Measurements from ENCODE around the gene PTPN14.
"Not testable (repeated sequence)": the region's sequence is repeated elsewhere in the genome, so short reads cannot be mapped to it uniquely, and the experiment has no call there.

The PTPN14 gene

GRCh38 chr1:214551436-214552173 lies at the start of gene PTPN14:
TSS of gene PTPN14 (minus strand) at chr1:214551602. CDS start at chr1:214464803, 86,799 bp downstream.
- peaks cover 3% of the 10 kb centered on the region; the same call in 1 of the 2 replicates for H3K36me3 ChIP-seq (replicated peaks)
- peak within 1 kb of the TSS; percentile 95 for H3K4me3 ChIP-seq
- H3K9me3 ChIP-seq, result no peaks in the 10 kb centered on the region
- peak; percentile 87 to 92 for DNase-seq (ENCODE audit: low spot score in 2 of 2)
- peaks cover 25% of the 10 kb centered on the region for H3K4me1 ChIP-seq
- no peaks in the 10 kb centered on the region for H3K27me3 ChIP-seq (ENCODE audit: low read depth)
- in situ Hi-C loops (cut with MboI; ENCODE audit: low sequenced_read_pairs), result no loop called here

GRCh38 chr1:214593158-214593557 lies 41.8 kb upstream of the PTPN14 start:
- Histone ChIP-seq H3K4me3 (no peak overlapping the region), H3K4me1 (no peaks in the 10 kb centered on the region), H3K36me3 (replicated peaks) (no peaks in the 10 kb centered on the region), H3K27me3 (ENCODE audit: low read depth) (no peaks in the 10 kb centered on the region), H3K9me3 (no peaks in the 10 kb centered on the region)
- in situ Hi-C loops (cut with MboI; ENCODE audit: low sequenced_read_pairs), result loop anchor here (25.0 kb wide), 1 partner anchor 381 kb away; no protein-coding TSS in a partner anchor
- no peak for DNase-seq (ENCODE audit: low spot score in 2 of 2)

- H3K36me3 ChIP-seq (replicated peaks); H3K4me3 ChIP-seq; H3K4me1 ChIP-seq; H3K27me3 ChIP-seq (ENCODE audit: low read depth); H3K9me3 ChIP-seq; DNase-seq (ENCODE audit: low spot score in 2 of 2): not testable (repeated sequence)
- in situ Hi-C loops (cut with MboI; ENCODE audit: low sequenced_read_pairs), result loop anchor here (25.0 kb wide), 1 partner anchor 380 kb away; no protein-coding TSS in a partner anchor
Observed at GRCh38 chr1:214591918-214592317, 40.5 kb upstream of the PTPN14 start.

- no peaks in the 10 kb centered on the region for H3K9me3 ChIP-seq
- in situ Hi-C loops (cut with MboI; ENCODE audit: low sequenced_read_pairs), result loop anchor here (25.0 kb wide), 1 partner anchor 378 kb away; no protein-coding TSS in a partner anchor
- no peaks in the 10 kb centered on the region for H3K4me1 ChIP-seq
- H3K36me3 ChIP-seq (replicated peaks), result no peaks in the 10 kb centered on the region
- no peak overlapping the region for H3K4me3 ChIP-seq
- H3K27me3 ChIP-seq (ENCODE audit: low read depth), result no peaks in the 10 kb centered on the region; the same call in 1 of the 2 replicates
- DNase-seq (ENCODE audit: low spot score in 2 of 2), result no peak
Observed at GRCh38 chr1:214590696-214591095, 39.3 kb upstream of the PTPN14 start.

- Histone ChIP-seq H3K4me1 (no peaks in the 10 kb centered on the region), H3K36me3 (replicated peaks) (no peaks in the 10 kb centered on the region), H3K9me3 (no peaks in the 10 kb centered on the region), H3K27me3 (ENCODE audit: low read depth) (no peaks in the 10 kb centered on the region; the same call in 1 of the 2 replicates), H3K4me3 (no peak overlapping the region)
- DNase-seq (ENCODE audit: low spot score in 2 of 2), result no peak
- in situ Hi-C loops (cut with MboI; ENCODE audit: low sequenced_read_pairs), result loop anchor here (10.0 to 25.0 kb wide), 2 partner anchors 254 to 377 kb away; no protein-coding TSS in a partner anchor
Observed at GRCh38 chr1:214588963-214589597, 37.7 kb upstream of the PTPN14 start.

- no peaks in the 10 kb centered on the region for H3K9me3 ChIP-seq
- in situ Hi-C loops (cut with MboI; ENCODE audit: low sequenced_read_pairs), result loop anchor here (10.0 to 25.0 kb wide), 2 partner anchors 252 to 375 kb away; no protein-coding TSS in a partner anchor
- H3K4me1 ChIP-seq, result no peaks in the 10 kb centered on the region
- no peak overlapping the region for H3K4me3 ChIP-seq
- no peak for DNase-seq (ENCODE audit: low spot score in 2 of 2)
- H3K36me3 ChIP-seq (replicated peaks), result no peaks in the 10 kb centered on the region
- no peaks in the 10 kb centered on the region; the same call in 1 of the 2 replicates for H3K27me3 ChIP-seq (ENCODE audit: low read depth)
Observed at GRCh38 chr1:214587165-214587564, 35.8 kb upstream of the PTPN14 start.

- no peaks in the 10 kb centered on the region for H3K9me3 ChIP-seq
- no peak overlapping the region for H3K4me3 ChIP-seq
- H3K36me3 ChIP-seq (replicated peaks), result no peaks in the 10 kb centered on the region
- H3K4me1 ChIP-seq, result no peaks in the 10 kb centered on the region
- no peaks in the 10 kb centered on the region; the same call in 1 of the 2 replicates for H3K27me3 ChIP-seq (ENCODE audit: low read depth)
- no peak for DNase-seq (ENCODE audit: low spot score in 2 of 2)
- in situ Hi-C loops (cut with MboI; ENCODE audit: low sequenced_read_pairs), result loop anchor here (10.0 to 25.0 kb wide), 2 partner anchors 252 to 374 kb away; no protein-coding TSS in a partner anchor
Observed at GRCh38 chr1:214586621-214587020, 35.2 kb upstream of the PTPN14 start.

- Histone ChIP-seq H3K36me3 (replicated peaks) (no peaks in the 10 kb centered on the region), H3K4me3 (no peak overlapping the region), H3K27me3 (ENCODE audit: low read depth) (no peaks in the 10 kb centered on the region; the same call in 1 of the 2 replicates), H3K9me3 (no peaks in the 10 kb centered on the region), H3K4me1 (no peaks in the 10 kb centered on the region)
- DNase-seq (ENCODE audit: low spot score in 2 of 2), result peak in 1 of 2 experiments; percentile 54
- in situ Hi-C loops (cut with MboI; ENCODE audit: low sequenced_read_pairs), result loop anchor here (10.0 to 25.0 kb wide), 2 partner anchors 250 to 373 kb away; no protein-coding TSS in a partner anchor
Observed at GRCh38 chr1:214584805-214585766, 33.7 kb upstream of the PTPN14 start.

- Histone ChIP-seq H3K4me3 (no peak overlapping the region), H3K4me1 (no peaks in the 10 kb centered on the region), H3K27me3 (ENCODE audit: low read depth) (no peaks in the 10 kb centered on the region; the same call in 1 of the 2 replicates), H3K36me3 (replicated peaks) (no peaks in the 10 kb centered on the region), H3K9me3 (no peaks in the 10 kb centered on the region)
- in situ Hi-C loops (cut with MboI; ENCODE audit: low sequenced_read_pairs), result loop anchor here (10.0 to 25.0 kb wide), 2 partner anchors 249 to 372 kb away; no protein-coding TSS in a partner anchor
- no peak for DNase-seq (ENCODE audit: low spot score in 2 of 2)
Observed at GRCh38 chr1:214583824-214584554, 32.6 kb upstream of the PTPN14 start.

- Histone ChIP-seq H3K36me3 (replicated peaks) (no peaks in the 10 kb centered on the region), H3K9me3 (no peaks in the 10 kb centered on the region), H3K4me1 (no peaks in the 10 kb centered on the region), H3K4me3 (no peak overlapping the region), H3K27me3 (ENCODE audit: low read depth) (no peaks in the 10 kb centered on the region; the same call in 1 of the 2 replicates)
- in situ Hi-C loops (cut with MboI; ENCODE audit: low sequenced_read_pairs), result loop anchor here (10.0 to 25.0 kb wide), 2 partner anchors 248 to 371 kb away; no protein-coding TSS in a partner anchor
- no peak for DNase-seq (ENCODE audit: low spot score in 2 of 2)
Observed at GRCh38 chr1:214583113-214583512, 31.7 kb upstream of the PTPN14 start.

GRCh38 chr1:214582289-214582891 lies 31.0 kb upstream of the PTPN14 start:
- Histone ChIP-seq H3K9me3 (no peaks in the 10 kb centered on the region), H3K36me3 (replicated peaks) (no peaks in the 10 kb centered on the region), H3K4me1 (no peaks in the 10 kb centered on the region), H3K27me3 (ENCODE audit: low read depth) (no peaks in the 10 kb centered on the region; the same call in 1 of the 2 replicates), H3K4me3 (no peak overlapping the region)
- in situ Hi-C loops (cut with MboI; ENCODE audit: low sequenced_read_pairs), result loop anchor here (10.0 to 25.0 kb wide), 2 partner anchors 248 to 370 kb away; no protein-coding TSS in a partner anchor
- no peak for DNase-seq (ENCODE audit: low spot score in 2 of 2)

- H3K27me3 ChIP-seq (ENCODE audit: low read depth), result no peaks in the 10 kb centered on the region; the same call in 1 of the 2 replicates
- no peak for DNase-seq (ENCODE audit: low spot score in 2 of 2)
- H3K4me1 ChIP-seq, result no peaks in the 10 kb centered on the region
- in situ Hi-C loops (cut with MboI; ENCODE audit: low sequenced_read_pairs), result loop anchor here (10.0 to 25.0 kb wide), 2 partner anchors 247 to 369 kb away; no protein-coding TSS in a partner anchor
- H3K4me3 ChIP-seq, result no peak overlapping the region
- no peaks in the 10 kb centered on the region for H3K36me3 ChIP-seq (replicated peaks)
- H3K9me3 ChIP-seq, result peaks cover 4% of the 10 kb centered on the region
Observed at GRCh38 chr1:214581785-214582184, 30.4 kb upstream of the PTPN14 start.

Data from HAP-1 (cell line).